ENCODE results near the gene PELI1. TPM values are rescaled to one million over a fixed set of nuclear protein-coding genes. Genes with fewer than 3 reads are reported as not detected.

Gene PELI1
- total and polyA plus RNA-seq, 2 of the 8 experiments (the other 6 are each of a cell fraction or from before 2014, with no cell fraction given): 21.8 to 57.1 TPM

DNA sequence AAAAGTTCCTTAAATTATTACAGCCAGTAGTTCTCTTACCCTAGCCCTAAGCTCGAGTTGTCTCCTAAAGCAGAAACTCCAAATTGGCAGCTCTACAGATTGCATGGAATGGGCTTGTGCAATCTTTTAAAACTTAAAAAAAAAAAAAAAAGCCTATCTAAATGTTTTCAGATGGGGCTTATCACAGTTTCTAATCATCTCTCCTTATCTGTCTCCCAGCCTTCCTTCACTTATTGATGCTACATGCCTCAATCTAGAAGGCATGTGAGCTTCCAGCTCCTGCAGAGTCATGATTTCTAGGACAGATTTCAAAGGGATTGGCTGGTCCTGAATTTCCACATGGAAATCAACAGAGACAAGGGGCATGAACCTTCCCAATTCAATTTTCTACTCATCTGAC is 33.1 kb upstream of the PELI1 start:
- FAIRE-seq (no peak), DNase-seq (ENCODE audit: low read depth in 1 of 2, low spot score in 2 of 2) (no peak)
- no peak overlapping the region for H2BK20ac ChIP-seq (ENCODE audit: low read length)
- WGBS, 2 experiments (ENCODE audit: extremely low coverage in 1 of 2, insufficient coverage in 1 of 2, insufficient read length in 1 of 2, insufficient replicate concordance in 2 of 2, low coverage in 1 of 2, low lambda C conversion rate in 2 of 2, missing lambda C conversion rate in 1 of 2): 95% methylated on average over 1 of the region's 1 CpG; no CpG with 5 or more reads in 1 of the 2 experiments
- no peak overlapping the region for H2AK5ac ChIP-seq (ENCODE audit: low read depth, low read length)
- no peak overlapping the region for H3K18ac ChIP-seq (ENCODE audit: extremely low read depth, low read length)
- H3K23me2 ChIP-seq (ENCODE audit: low read depth, low read length): no peaks in the 10 kb centered on the region
- H3K4me1 ChIP-seq (replicated peaks in 1 of 4; ENCODE audit: control insufficient read depth in 3 of 4, insufficient read depth in 4 of 4, low read length in 3 of 4): peaks cover 0 to 5% (median 2%) of the 10 kb centered on the region in 4 experiments; a peak in 2 of 7 replicates
- no peak overlapping the region for H3K23ac ChIP-seq (ENCODE audit: insufficient read length)
- H3K9ac ChIP-seq (replicated peaks in 1 of 4; ENCODE audit: extremely low read depth in 1 of 4, low read depth in 3 of 4, low read length in 3 of 4): no peak overlapping the region
- H3K79me1 ChIP-seq (ENCODE audit: low read depth, low read length): no peaks in the 10 kb centered on the region
- H2BK15ac ChIP-seq (ENCODE audit: low read length): no peak overlapping the region
- H3K4me3 ChIP-seq (ENCODE audit: extremely low read depth in 1 of 4, insufficient read depth in 2 of 4, low read depth in 3 of 4, low read length in 4 of 4): no peak overlapping the region
- no peaks in the 10 kb centered on the region for H3K79me2 ChIP-seq (ENCODE audit: control insufficient read depth in 1 of 2, insufficient read depth in 2 of 2, low read length in 2 of 2)
- no peak overlapping the region for H3K4me2 ChIP-seq (ENCODE audit: insufficient read depth in 1 of 2, low read depth in 2 of 2, low read length in 2 of 2)
- no peaks in the 10 kb centered on the region for H4K20me1 ChIP-seq (replicated peaks in 1 of 2; ENCODE audit: control insufficient read depth in 1 of 2, insufficient read depth in 2 of 2, low read length in 2 of 2)
- no peak overlapping the region for H2AFZ ChIP-seq (ENCODE audit: low read length)
- H3K56ac ChIP-seq (replicated peaks; ENCODE audit: insufficient read length, low read depth, low read length): no peak overlapping the region
- H3K27ac ChIP-seq (ENCODE audit: low read depth, low read length): no peak overlapping the region
- no peaks in the 10 kb centered on the region for H3K9me3 ChIP-seq (ENCODE audit: insufficient read depth in 2 of 2, low read depth in 1 of 2, low read length in 1 of 2)
- H2BK5ac ChIP-seq (ENCODE audit: low read depth, low read length): no peak overlapping the region
- H3K27me3 ChIP-seq (replicated peaks in 1 of 4; ENCODE audit: control insufficient read depth in 3 of 4, extremely low read depth in 1 of 4, insufficient read depth in 3 of 4, low read length in 3 of 4): no peaks in the 10 kb centered on the region
- no peak overlapping the region for H2BK120ac ChIP-seq (replicated peaks; ENCODE audit: low read depth, low read length)
- H4K8ac ChIP-seq (ENCODE audit: extremely low read depth, insufficient read depth, low read length): no peak overlapping the region
- CTCF ChIA-PET (ENCODE audit: partially characterized antibody): interaction anchor here (1.3 kb wide), 1 partner anchor 10 kb away, joined by 5 read pairs; no protein-coding TSS in a partner anchor
- H4K5ac ChIP-seq (ENCODE audit: insufficient read length, low read depth, low read length): no peak overlapping the region
- no peak overlapping the region for H3K14ac ChIP-seq (ENCODE audit: insufficient read length)
- no peak overlapping the region for H3K4ac ChIP-seq (replicated peaks; ENCODE audit: insufficient read length, low read depth, low read length)
- no peak overlapping the region for H2BK12ac ChIP-seq (ENCODE audit: low read depth, low read length)
- no peaks in the 10 kb centered on the region for H3K36me3 ChIP-seq (ENCODE audit: control insufficient read depth in 2 of 4, insufficient read depth in 4 of 4, low read length in 3 of 4)
- H4K91ac ChIP-seq (replicated peaks; ENCODE audit: insufficient read length, low read length): no peak overlapping the region
- POLR2A ChIA-PET (ENCODE audit: partially characterized antibody): no interaction called here
- TF ChIP-seq HDAC6 (IDR thresholded peaks at IDR 0.05; ENCODE audit: low read depth, low read length) (no peak), ASH2L (IDR thresholded peaks at IDR 0.05; ENCODE audit: low read length) (no peak), SIX5 (IDR thresholded peaks at IDR 0.05; ENCODE audit: low read depth, low read length) (no peak), JUN (IDR thresholded peaks at IDR 0.05; ENCODE audit: low read depth, low read length) (no peak), JUND (IDR thresholded peaks at IDR 0.05; ENCODE audit: low read length) (no peak), KDM4A (IDR thresholded peaks at IDR 0.05; ENCODE audit: low read depth, low read length, severe bottlenecking) (no peak), FOSL1 (IDR thresholded peaks at IDR 0.05; ENCODE audit: insufficient read depth, low read depth, low read length) (no peak), RXRA (IDR thresholded peaks at IDR 0.05; ENCODE audit: insufficient read depth, low read depth, low read length) (no peak), POLR2AphosphoS5 (IDR thresholded peaks at IDR 0.05; ENCODE audit: low read depth, low read length) (no peak), EGR1 (IDR thresholded peaks at IDR 0.05; ENCODE audit: borderline replicate concordance, low read depth, low read length) (no peak)
